GM10248 (cell line): ENCODE measurements around the gene KRTAP5-3.

ENCODE experiments used
- CTCF ChIA-PET: fragments of 300-600 bp; sonication (Branson Sonifier 250); formaldehyde crosslinking; extraction: SDS; loops from one replicate; lab custom pipeline; 2021; ENCODE audit warnings: antibody characterized with exemption; lab: Yijun Ruan, JAX
- POLR2A ChIA-PET: fragments of 350-650 bp; sonication (Branson Sonifier 250); formaldehyde crosslinking; extraction: SDS; loops from one replicate; lab custom pipeline; 2020; ENCODE audit warnings: antibody characterized with exemption; lab: Yijun Ruan, JAX
- DNase-seq: peaks from one replicate; pipeline ENCODE4 v3.0.0; 2012; ENCODE audit errors: extremely low spot score
- TF ChIP-seq, protein P1 (sequence below): IDR thresholded peaks from 2 replicates; pipeline ENCODE4 v1.5.1; 2012; ENCODE audit warnings: mild to moderate bottlenecking, low read depth; ENCODE audit errors: extremely low read depth, missing control alignments, control extremely low read depth

KRTAP5-3 gene

GRCh38 chr11:1631066-1631568, 22.9 kb upstream of the KRTAP5-3 start:
- ChIA-PET CTCF (interaction anchor here (1.1 to 4.7 kb wide), 8 partner anchors 8 to 427 kb away, joined by 3 to 30 read pairs (median 6); no protein-coding TSS in a partner anchor), POLR2A (no interaction called here)
- TF ChIP-seq, protein P1, sequence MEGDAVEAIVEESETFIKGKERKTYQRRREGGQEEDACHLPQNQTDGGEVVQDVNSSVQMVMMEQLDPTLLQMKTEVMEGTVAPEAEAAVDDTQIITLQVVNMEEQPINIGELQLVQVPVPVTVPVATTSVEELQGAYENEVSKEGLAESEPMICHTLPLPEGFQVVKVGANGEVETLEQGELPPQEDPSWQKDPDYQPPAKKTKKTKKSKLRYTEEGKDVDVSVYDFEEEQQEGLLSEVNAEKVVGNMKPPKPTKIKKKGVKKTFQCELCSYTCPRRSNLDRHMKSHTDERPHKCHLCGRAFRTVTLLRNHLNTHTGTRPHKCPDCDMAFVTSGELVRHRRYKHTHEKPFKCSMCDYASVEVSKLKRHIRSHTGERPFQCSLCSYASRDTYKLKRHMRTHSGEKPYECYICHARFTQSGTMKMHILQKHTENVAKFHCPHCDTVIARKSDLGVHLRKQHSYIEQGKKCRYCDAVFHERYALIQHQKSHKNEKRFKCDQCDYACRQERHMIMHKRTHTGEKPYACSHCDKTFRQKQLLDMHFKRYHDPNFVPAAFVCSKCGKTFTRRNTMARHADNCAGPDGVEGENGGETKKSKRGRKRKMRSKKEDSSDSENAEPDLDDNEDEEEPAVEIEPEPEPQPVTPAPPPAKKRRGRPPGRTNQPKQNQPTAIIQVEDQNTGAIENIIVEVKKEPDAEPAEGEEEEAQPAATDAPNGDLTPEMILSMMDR, result no peak

GRCh38 chr11:1630271-1630670, 22.0 kb upstream of the KRTAP5-3 start:
- no peak for DNase-seq
- TF ChIP-seq, protein P1, result no peak
- ChIA-PET CTCF (interaction anchor here (1.3 to 4.7 kb wide), 6 partner anchors 9 to 426 kb away, joined by 3 to 30 read pairs (median 6); no protein-coding TSS in a partner anchor), POLR2A (no interaction called here)

More at GRCh38 chr11:1631066-1631568, 22.9 kb upstream of the KRTAP5-3 start:
- no peak for DNase-seq

- CTCF ChIA-PET, result interaction anchor here (0.7 to 4.7 kb wide), 8 partner anchors 9 to 204 kb away, joined by 3 to 30 read pairs (median 4); no protein-coding TSS in a partner anchor
- no peak for DNase-seq
- POLR2A ChIA-PET, result no interaction called here
- TF ChIP-seq, protein P1, result no peak
These were observed 21.3 kb upstream of the KRTAP5-3 start, which contains the start of gene KRTAP5-5 for GRCh38 chr11:1629326-1630185. TSS of gene KRTAP5-5 (plus strand) at chr11:1629775. CDS start at chr11:1629841, 66 bp downstream.

DNA sequence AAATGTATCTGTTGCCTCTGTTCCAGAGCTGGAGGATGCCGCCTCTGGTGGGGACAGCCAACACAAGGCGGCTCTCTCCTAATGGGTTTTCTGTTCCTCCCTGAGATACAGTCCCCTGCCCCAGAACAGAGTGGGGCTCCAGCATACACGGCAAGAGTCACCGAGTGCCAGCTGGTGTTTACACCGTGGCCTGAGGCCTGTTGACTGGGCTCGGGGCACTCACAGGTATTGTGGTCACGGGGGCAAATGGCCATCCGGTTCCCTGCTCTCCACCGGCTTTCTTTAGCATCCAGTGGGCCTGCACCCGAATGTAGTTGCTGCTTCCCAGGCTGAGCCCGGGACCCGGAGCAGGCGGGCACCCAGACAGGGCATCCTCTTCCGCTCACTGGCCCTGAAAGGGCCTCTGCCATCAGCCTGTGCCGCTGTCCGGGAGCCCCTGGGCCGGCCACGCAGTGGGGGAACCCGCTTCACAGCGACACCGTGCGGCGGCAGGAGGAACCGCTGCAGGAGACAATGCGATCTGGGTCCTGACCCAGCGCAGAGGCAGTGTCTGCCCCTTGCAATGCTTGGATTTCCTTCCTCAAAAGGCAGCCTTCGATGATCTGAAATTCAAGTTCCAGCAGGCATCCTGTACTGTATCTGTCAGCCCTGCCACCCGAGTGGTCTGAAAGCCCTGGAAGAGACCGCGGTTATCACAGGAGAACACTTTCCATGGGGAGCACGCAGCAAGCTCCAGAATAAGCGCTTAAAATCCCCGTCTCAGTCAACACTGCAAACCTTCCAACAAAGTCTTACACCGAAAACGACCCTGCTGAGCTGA, 20.5 kb upstream of the KRTAP5-3 start:
- TF ChIP-seq, protein P1, result peak; percentile 86
- peak; percentile 86 for DNase-seq
- POLR2A ChIA-PET, result no interaction called here
- CTCF ChIA-PET, result interaction anchor here (0.7 to 4.7 kb wide), 9 partner anchors 10 to 205 kb away, joined by 3 to 30 read pairs (median 4); no protein-coding TSS in a partner anchor

GRCh38 chr11:1625541-1625940, 17.3 kb upstream of the KRTAP5-3 start:
- TF ChIP-seq, protein P1, result no peak
- ChIA-PET POLR2A (no interaction called here), CTCF (no interaction called here)
- DNase-seq, result no peak

- TF ChIP-seq, protein P1, result no peak
- ChIA-PET CTCF (interaction anchor here (1.1 kb wide), 2 partner anchors 31 to 50 kb away, joined by 3 read pairs; no protein-coding TSS in a partner anchor), POLR2A (no interaction called here)
- DNase-seq, result no peak
These were observed 16.4 kb upstream of the KRTAP5-3 start for GRCh38 chr11:1624621-1625020.
